Fibroblast of the aortic adventitia (primary cell): ENCODE measurements around the gene ZNF654. TPM values are rescaled to one million over a fixed set of nuclear protein-coding genes. Genes with fewer than 3 reads are reported as not detected.
"Not testable (repeated sequence)": the region's sequence is repeated elsewhere in the genome, so short reads cannot be mapped to it uniquely, and the experiment has no call there.

Source experiments
- DNase-seq: peaks from one replicate; pipeline ENCODE4 v3.0.0-alpha.2; 2010; ENCODE audit warnings: low read depth
- H3K4me3 ChIP-seq: 2 replicates; pipeline ENCODE4 v1.5.1; 2011; ENCODE audit warnings: low read depth, mild to moderate bottlenecking, control low read depth, low read length, moderate library complexity
- CTCF ChIP-seq: IDR thresholded peaks from 2 replicates; pipeline ENCODE4 v1.5.1; 2011; ENCODE audit warnings: mild to moderate bottlenecking, low read length, control low read depth, inconsistent platforms; ENCODE audit not compliant: insufficient read depth
- total RNA-seq: library from RNA; depleted of rRNA; stranded (reverse); fragments of >200 nt; gene quantifications from 2 replicates; pipeline ENCODE4 v1.2.3, GENCODE V29; 2012; ENCODE audit warnings: low replicate concordance

ZNF654 gene
- total RNA-seq, 1 donor, result 19.1 TPM

GRCh38 chr3:88166419-88166971 lies 107.4 kb downstream of the ZNF654 start:
- TF ChIP-seq CTCF, result no peak
- H3K4me3 ChIP-seq, result no peak overlapping the region
- DNase-seq, result no peak

GRCh38 chr3:88167173-88167572 lies 108.1 kb downstream of the ZNF654 start:
- H3K4me3 ChIP-seq, result no peak overlapping the region
- DNase-seq, result no peak
- TF ChIP-seq CTCF, result no peak

GRCh38 chr3:88167704-88168103 lies 108.6 kb downstream of the ZNF654 start:
- H3K4me3 ChIP-seq, result no peak overlapping the region
- no peak for DNase-seq
- no peak for TF ChIP-seq CTCF

GRCh38 chr3:88168171-88168570 lies 109.1 kb downstream of the ZNF654 start:
- TF ChIP-seq CTCF, result no peak
- no peak overlapping the region for H3K4me3 ChIP-seq
- no peak for DNase-seq

- H3K4me3 ChIP-seq, result no peak overlapping the region
- peak; percentile 72 for DNase-seq
- TF ChIP-seq CTCF, result peak; percentile 45
These were observed 121.4 kb downstream of the ZNF654 start for GRCh38 chr3:88180398-88180999.

GRCh38 chr3:88182165-88182918 lies 123.3 kb downstream of the ZNF654 start:
- H3K4me3 ChIP-seq, DNase-seq: not testable (repeated sequence)

- no peak for TF ChIP-seq CTCF
- H3K4me3 ChIP-seq, result no peak overlapping the region
- DNase-seq, result no peak
These were observed 129.4 kb downstream of the ZNF654 start for GRCh38 chr3:88188436-88188835.
